MM.1S (cell line): ENCODE data around the gene GADD45GIP1.

Experiments used
- DNase-seq: peaks from one replicate; pipeline ENCODE4 v3.0.0-alpha.2; 2015
- H2AFZ ChIP-seq: fragments of 300-600 bp; sonication (generic); 2 replicates; pipeline ENCODE4 v1.6.0; 2016; ENCODE audit warnings: antibody characterized with exemption, low read length
- H3F3A ChIP-seq: fragments of 300-600 bp; sonication (generic); 2 replicates; pipeline ENCODE4 v1.6.1; 2016; ENCODE audit warnings: mild to moderate bottlenecking, antibody characterized with exemption, low read length, moderate library complexity, mixed read lengths; ENCODE audit not compliant: insufficient read depth
- H3K27ac ChIP-seq: fragments of 300-600 bp; sonication (generic); 2 replicates; pipeline ENCODE4 v1.5.1; 2016; ENCODE audit warnings: mild to moderate bottlenecking, low read length
- H3K27me3 ChIP-seq: fragments of 300-600 bp; sonication (generic); replicated peaks from 2 replicates; pipeline ENCODE4 v1.6.0; 2016; ENCODE audit warnings: low read length; ENCODE audit not compliant: insufficient read depth
- H3K36me3 ChIP-seq: fragments of 300-600 bp; sonication (generic); replicated peaks from 2 replicates; pipeline ENCODE4 v1.6.1; 2016; ENCODE audit warnings: mild to moderate bottlenecking, low read length, mixed read lengths; ENCODE audit not compliant: insufficient read depth
- H3K4me1 ChIP-seq: fragments of 300-600 bp; sonication (generic); 2 replicates; pipeline ENCODE4 v1.6.1; 2016; ENCODE audit warnings: low read length, mixed read lengths
- H3K4me2 ChIP-seq: fragments of 300-600 bp; sonication (generic); 2 replicates; pipeline ENCODE4 v1.6.0; 2016; ENCODE audit warnings: low read depth, low read length
- H3K4me3 ChIP-seq: fragments of 300-600 bp; sonication (generic); 2 replicates; pipeline ENCODE4 v1.5.1; 2016; ENCODE audit warnings: low read length, mixed read lengths
- H3K79me2 ChIP-seq: fragments of 300-600 bp; sonication (generic); 2 replicates; pipeline ENCODE4 v1.6.1; 2016; ENCODE audit warnings: mixed run types, low read length, mixed read lengths
- H3K9ac ChIP-seq: fragments of 300-600 bp; sonication (generic); 2 replicates; pipeline ENCODE4 v1.6.1; 2016; ENCODE audit warnings: low read length, mixed read lengths
- H3K9me2 ChIP-seq: fragments of 300-600 bp; sonication (generic); replicated peaks from 2 replicates; pipeline ENCODE4 v1.6.1; 2016; ENCODE audit warnings: mild to moderate bottlenecking, low read length, mixed read lengths; ENCODE audit not compliant: insufficient read depth
- H3K9me3 ChIP-seq: fragments of 300-600 bp; sonication (generic); replicated peaks from 2 replicates; pipeline ENCODE4 v1.6.1; 2016; ENCODE audit warnings: mild to moderate bottlenecking, low read length, mixed read lengths; ENCODE audit not compliant: insufficient read depth
- H4K20me1 ChIP-seq: fragments of 300-600 bp; sonication (generic); 2 replicates; pipeline ENCODE4 v1.6.1; 2016; ENCODE audit warnings: mild to moderate bottlenecking, low read length, moderate library complexity, mixed read lengths; ENCODE audit not compliant: insufficient read depth
- EZH2 ChIP-seq: fragments of 300-600 bp; sonication (generic); optimal IDR thresholded peaks from 2 replicates; pipeline ENCODE3; 2017; ENCODE audit warnings: low read depth, mild to moderate bottlenecking, antibody characterized with exemption, low read length, mixed read lengths
- EZH2phosphoT487 ChIP-seq: fragments of 300-600 bp; sonication (generic); IDR thresholded peaks from 2 replicates; pipeline ENCODE4 v1.6.1; 2018; ENCODE audit warnings: antibody characterized with exemption, low read length
- TF ChIP-seq, protein P1 (sequence below): fragments of 300-600 bp; sonication (generic); IDR thresholded peaks from 2 replicates; pipeline ENCODE4 v1.5.1; 2016; ENCODE audit warnings: antibody characterized with exemption, low read length, mixed read lengths

GADD45GIP1 gene

DNA sequence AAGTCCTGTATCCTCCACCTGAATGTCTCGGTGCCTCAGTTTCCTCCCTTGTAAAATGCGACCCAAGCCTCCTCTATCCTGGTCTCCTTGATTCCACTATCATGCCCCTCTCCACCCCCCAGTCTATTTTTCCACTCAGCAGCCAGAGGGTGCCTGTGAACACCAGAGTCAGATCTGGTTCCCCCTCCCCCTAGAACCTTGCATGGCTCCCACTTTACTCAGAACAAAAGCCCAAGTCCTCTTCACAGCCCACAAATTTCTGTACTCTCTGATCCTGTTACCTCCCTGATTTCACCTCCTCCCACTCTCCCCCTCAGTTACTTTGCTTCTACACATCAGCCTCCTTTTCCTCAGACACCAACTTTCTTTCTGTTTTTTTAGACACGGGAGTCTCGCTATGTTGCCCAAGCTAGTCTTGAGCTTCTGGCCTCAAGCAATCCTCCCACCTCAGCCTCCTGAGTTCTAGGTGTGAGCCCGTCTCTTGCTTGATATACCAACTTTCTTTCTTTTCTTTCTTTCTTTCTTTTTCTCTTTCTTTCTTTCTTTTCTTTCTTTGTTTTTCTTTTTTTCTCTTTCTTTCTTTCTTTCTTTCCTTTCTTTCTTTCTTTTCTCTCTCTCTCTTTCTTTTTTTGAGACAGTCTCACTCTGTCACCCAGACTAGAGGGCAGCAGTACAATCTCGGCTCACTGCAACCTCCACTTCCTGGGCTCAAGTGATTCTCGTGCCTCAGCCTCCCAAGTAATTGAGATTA is 13.2 kb upstream of the GADD45GIP1 start:
- no peak overlapping the region for H3K27ac ChIP-seq
- peaks cover 13% of the 10 kb centered on the region for H3K27me3 ChIP-seq
- H2AFZ ChIP-seq = no peak overlapping the region
- H3K9me3 ChIP-seq = no peaks in the 10 kb centered on the region
- TF ChIP-seq, protein P1, sequence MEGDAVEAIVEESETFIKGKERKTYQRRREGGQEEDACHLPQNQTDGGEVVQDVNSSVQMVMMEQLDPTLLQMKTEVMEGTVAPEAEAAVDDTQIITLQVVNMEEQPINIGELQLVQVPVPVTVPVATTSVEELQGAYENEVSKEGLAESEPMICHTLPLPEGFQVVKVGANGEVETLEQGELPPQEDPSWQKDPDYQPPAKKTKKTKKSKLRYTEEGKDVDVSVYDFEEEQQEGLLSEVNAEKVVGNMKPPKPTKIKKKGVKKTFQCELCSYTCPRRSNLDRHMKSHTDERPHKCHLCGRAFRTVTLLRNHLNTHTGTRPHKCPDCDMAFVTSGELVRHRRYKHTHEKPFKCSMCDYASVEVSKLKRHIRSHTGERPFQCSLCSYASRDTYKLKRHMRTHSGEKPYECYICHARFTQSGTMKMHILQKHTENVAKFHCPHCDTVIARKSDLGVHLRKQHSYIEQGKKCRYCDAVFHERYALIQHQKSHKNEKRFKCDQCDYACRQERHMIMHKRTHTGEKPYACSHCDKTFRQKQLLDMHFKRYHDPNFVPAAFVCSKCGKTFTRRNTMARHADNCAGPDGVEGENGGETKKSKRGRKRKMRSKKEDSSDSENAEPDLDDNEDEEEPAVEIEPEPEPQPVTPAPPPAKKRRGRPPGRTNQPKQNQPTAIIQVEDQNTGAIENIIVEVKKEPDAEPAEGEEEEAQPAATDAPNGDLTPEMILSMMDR = no peak
- no peak for TF ChIP-seq EZH2phosphoT487
- TF ChIP-seq EZH2 = no peak
- H3K9ac ChIP-seq = no peak overlapping the region
- peaks cover 5% of the 10 kb centered on the region for H3K4me1 ChIP-seq
- no peaks in the 10 kb centered on the region for H3K36me3 ChIP-seq
- no peak overlapping the region for H3K4me3 ChIP-seq
- no peaks in the 10 kb centered on the region for H4K20me1 ChIP-seq
- no peaks in the 10 kb centered on the region for H3K9me2 ChIP-seq
- H3K4me2 ChIP-seq = no peak overlapping the region
- no peak for DNase-seq
- H3K79me2 ChIP-seq = no peaks in the 10 kb centered on the region
- no peaks in the 10 kb centered on the region for H3F3A ChIP-seq

DNA sequence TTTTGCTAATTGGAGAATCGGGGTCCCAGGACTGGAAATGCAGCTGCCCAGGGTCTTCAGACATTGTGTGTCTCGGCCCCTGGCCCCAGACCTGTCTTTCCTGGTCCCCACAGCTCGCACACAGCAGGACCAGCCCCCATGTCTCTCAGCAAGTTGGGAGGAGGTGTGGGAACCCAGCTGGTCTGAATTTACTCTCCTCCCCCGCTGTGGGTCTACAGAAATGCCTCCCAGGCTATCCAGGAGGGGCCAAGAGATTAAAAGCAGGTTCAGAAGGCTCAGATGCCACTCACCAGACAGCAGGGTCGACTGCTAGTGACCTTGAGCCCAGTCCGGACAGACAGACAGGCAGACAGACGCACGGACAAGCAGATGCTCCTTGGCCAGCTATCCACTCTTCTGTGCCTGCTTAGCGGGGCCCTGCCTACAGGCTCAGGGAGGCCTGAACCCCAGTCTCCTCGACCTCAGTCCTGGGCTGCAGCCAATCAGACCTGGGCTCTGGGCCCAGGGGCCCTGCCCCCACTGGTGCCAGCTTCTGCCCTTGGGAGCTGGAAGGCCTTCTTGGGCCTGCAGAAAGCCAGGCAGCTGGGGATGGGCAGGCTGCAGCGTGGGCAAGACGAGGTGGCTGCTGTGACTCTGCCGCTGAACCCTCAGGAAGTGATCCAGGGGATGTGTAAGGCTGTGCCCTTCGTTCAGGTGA is 12.4 kb upstream of the GADD45GIP1 start, which contains the start of gene DAND5:
Gene DAND5 (plus strand): TSS at position 285 of the 697 bp plus-strand sequence. CDS start 85 bp downstream, at position 370.
- H3K9ac ChIP-seq = no peak within 1 kb of the TSS
- no peaks in the 10 kb centered on the region for H3K9me3 ChIP-seq
- no peaks in the 10 kb centered on the region for H3F3A ChIP-seq
- no peaks in the 10 kb centered on the region for H3K9me2 ChIP-seq
- no peak within 1 kb of the TSS for H2AFZ ChIP-seq
- H3K27me3 ChIP-seq = peaks cover 8% of the 10 kb centered on the region
- no peak within 1 kb of the TSS for H3K27ac ChIP-seq
- no peak for DNase-seq
- no peaks in the 10 kb centered on the region for H4K20me1 ChIP-seq
- peaks cover 2% of the 10 kb centered on the region for H3K4me1 ChIP-seq
- H3K4me3 ChIP-seq = no peak within 1 kb of the TSS
- H3K4me2 ChIP-seq = no peak within 1 kb of the TSS
- no peaks in the 10 kb centered on the region for H3K36me3 ChIP-seq
- H3K79me2 ChIP-seq = no peaks in the 10 kb centered on the region
- TF ChIP-seq, protein P1 = no peak
- no peak for TF ChIP-seq EZH2
- no peak for TF ChIP-seq EZH2phosphoT487

DNA sequence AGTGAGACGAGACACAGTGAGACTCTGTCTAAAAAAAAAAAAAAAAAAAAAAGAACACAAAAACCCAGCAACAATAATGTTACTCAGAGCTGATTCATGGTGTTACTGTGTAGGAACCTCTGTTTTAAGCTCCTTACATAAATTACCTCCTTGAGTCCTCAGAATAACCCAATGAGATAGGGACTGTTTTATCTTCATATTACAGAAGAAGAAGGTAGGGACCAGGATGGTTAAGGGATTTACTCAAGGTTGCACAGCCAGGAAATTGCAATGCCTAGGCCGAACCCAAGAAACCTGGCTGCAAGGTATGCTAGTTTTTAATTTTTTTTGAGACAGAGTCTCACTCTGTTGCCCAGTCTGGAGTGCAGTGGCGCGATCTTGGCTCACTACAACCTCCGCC is 10.9 kb upstream of the GADD45GIP1 start:
- no peak overlapping the region for H3K27ac ChIP-seq
- H3K9me3 ChIP-seq = no peaks in the 10 kb centered on the region
- TF ChIP-seq, protein P1 = no peak
- TF ChIP-seq EZH2phosphoT487 (no peak), EZH2 (no peak)
- no peak overlapping the region for H3K4me3 ChIP-seq
- no peaks in the 10 kb centered on the region for H3K4me1 ChIP-seq
- H3K27me3 ChIP-seq = peaks cover 2% of the 10 kb centered on the region
- no peaks in the 10 kb centered on the region for H4K20me1 ChIP-seq
- H2AFZ ChIP-seq = no peak overlapping the region
- H3F3A ChIP-seq = no peaks in the 10 kb centered on the region
- no peaks in the 10 kb centered on the region for H3K36me3 ChIP-seq
- no peak overlapping the region for H3K9ac ChIP-seq
- no peak overlapping the region for H3K4me2 ChIP-seq
- H3K9me2 ChIP-seq = no peaks in the 10 kb centered on the region
- no peak for DNase-seq
- no peaks in the 10 kb centered on the region for H3K79me2 ChIP-seq
